GM23248 (cell line): ENCODE results near the gene PHACTR2.

Experiments used
- EZH2 ChIP-seq: fragments of 200-600 bp; sonication (generic); IDR thresholded peaks from 2 replicates; pipeline ENCODE4 v1.6.1; 2018; ENCODE audit warnings: antibody characterized with exemption, mild to moderate bottlenecking; ENCODE audit not compliant: insufficient read depth, poor library complexity, severe bottlenecking
- EZH2phosphoT487 ChIP-seq: fragments of 200-600 bp; sonication (generic); IDR thresholded peaks from 2 replicates; pipeline ENCODE4 v1.6.1; 2018; ENCODE audit warnings: antibody characterized with exemption, moderate library complexity, mild to moderate bottlenecking, low read depth; ENCODE audit not compliant: insufficient read depth

GRCh38 chr6:143699430-143699825 is 21.7 kb downstream of the PHACTR2 start:
- TF ChIP-seq EZH2phosphoT487 (no peak), EZH2 (no peak)
